Measurements from ENCODE around the gene RNASEL. TPM values are rescaled to one million over a fixed set of nuclear protein-coding genes. Genes with fewer than 3 reads are reported as not detected.

Gene RNASEL
- total and polyA plus RNA-seq, 9 of the 15 experiments (the other 6 are each of a cell fraction or from before 2014, with no cell fraction given), result 4.3 to 11.1 (median 7.2) TPM

DNA sequence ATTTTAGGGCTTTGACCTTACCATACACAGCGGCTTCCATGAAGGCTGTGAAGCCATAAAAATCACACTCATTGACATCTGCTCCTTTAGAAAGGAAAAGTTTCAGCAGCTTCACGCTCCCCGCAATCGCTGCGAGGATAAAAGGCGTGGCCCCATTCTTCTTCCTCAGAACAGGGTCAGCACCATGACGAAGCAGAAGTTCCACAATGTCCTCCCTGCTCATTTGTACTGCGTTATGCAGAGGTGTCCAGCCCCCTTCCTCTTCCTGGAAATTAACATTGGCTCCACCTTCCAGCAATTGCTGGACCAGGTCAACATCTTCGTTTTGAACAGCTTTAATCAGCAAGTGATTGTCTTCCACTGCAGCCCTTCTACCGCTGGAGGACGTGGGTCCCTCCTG is 2.7 kb downstream of the RNASEL start (continued):
- 0 out of 2 replicates have a peak, but pooled peaks have one; percentile 25 for TF ChIP-seq NR2C1 (IDR thresholded peaks at IDR 0.05)
- no peak for TF ChIP-seq NR2C1 (tag; IDR thresholded peaks at IDR 0.05)
- TF ChIP-seq ETV5 (CRISPR knock-in tag; IDR thresholded peaks at IDR 0.05; ENCODE audit: low read depth), result 0 out of 2 replicates have a peak, but pooled peaks have one; percentile 66
- TF ChIP-seq MYNN (IDR thresholded peaks at IDR 0.05), result 0 out of 2 replicates have a peak, but pooled peaks have one; percentile 12
- no peak for TF ChIP-seq MYNN (CRISPR knock-in tag; IDR thresholded peaks at IDR 0.05)
- peak; percentile 73 for TF ChIP-seq ELF1 (tag; IDR thresholded peaks at IDR 0.05)
- peak; percentile 60 for TF ChIP-seq JUND (IDR thresholded peaks at IDR 0.05; ENCODE audit: borderline replicate concordance, low read depth, low read length)
- TF ChIP-seq JUND (tag; IDR thresholded peaks at IDR 0.05; ENCODE audit: borderline replicate concordance, low read depth, low read length), result no peak; the same call in 2 of the 3 replicates
- TF ChIP-seq RFX1 (IDR thresholded peaks at IDR 0.05), result no peak
- TF ChIP-seq, protein P1, sequence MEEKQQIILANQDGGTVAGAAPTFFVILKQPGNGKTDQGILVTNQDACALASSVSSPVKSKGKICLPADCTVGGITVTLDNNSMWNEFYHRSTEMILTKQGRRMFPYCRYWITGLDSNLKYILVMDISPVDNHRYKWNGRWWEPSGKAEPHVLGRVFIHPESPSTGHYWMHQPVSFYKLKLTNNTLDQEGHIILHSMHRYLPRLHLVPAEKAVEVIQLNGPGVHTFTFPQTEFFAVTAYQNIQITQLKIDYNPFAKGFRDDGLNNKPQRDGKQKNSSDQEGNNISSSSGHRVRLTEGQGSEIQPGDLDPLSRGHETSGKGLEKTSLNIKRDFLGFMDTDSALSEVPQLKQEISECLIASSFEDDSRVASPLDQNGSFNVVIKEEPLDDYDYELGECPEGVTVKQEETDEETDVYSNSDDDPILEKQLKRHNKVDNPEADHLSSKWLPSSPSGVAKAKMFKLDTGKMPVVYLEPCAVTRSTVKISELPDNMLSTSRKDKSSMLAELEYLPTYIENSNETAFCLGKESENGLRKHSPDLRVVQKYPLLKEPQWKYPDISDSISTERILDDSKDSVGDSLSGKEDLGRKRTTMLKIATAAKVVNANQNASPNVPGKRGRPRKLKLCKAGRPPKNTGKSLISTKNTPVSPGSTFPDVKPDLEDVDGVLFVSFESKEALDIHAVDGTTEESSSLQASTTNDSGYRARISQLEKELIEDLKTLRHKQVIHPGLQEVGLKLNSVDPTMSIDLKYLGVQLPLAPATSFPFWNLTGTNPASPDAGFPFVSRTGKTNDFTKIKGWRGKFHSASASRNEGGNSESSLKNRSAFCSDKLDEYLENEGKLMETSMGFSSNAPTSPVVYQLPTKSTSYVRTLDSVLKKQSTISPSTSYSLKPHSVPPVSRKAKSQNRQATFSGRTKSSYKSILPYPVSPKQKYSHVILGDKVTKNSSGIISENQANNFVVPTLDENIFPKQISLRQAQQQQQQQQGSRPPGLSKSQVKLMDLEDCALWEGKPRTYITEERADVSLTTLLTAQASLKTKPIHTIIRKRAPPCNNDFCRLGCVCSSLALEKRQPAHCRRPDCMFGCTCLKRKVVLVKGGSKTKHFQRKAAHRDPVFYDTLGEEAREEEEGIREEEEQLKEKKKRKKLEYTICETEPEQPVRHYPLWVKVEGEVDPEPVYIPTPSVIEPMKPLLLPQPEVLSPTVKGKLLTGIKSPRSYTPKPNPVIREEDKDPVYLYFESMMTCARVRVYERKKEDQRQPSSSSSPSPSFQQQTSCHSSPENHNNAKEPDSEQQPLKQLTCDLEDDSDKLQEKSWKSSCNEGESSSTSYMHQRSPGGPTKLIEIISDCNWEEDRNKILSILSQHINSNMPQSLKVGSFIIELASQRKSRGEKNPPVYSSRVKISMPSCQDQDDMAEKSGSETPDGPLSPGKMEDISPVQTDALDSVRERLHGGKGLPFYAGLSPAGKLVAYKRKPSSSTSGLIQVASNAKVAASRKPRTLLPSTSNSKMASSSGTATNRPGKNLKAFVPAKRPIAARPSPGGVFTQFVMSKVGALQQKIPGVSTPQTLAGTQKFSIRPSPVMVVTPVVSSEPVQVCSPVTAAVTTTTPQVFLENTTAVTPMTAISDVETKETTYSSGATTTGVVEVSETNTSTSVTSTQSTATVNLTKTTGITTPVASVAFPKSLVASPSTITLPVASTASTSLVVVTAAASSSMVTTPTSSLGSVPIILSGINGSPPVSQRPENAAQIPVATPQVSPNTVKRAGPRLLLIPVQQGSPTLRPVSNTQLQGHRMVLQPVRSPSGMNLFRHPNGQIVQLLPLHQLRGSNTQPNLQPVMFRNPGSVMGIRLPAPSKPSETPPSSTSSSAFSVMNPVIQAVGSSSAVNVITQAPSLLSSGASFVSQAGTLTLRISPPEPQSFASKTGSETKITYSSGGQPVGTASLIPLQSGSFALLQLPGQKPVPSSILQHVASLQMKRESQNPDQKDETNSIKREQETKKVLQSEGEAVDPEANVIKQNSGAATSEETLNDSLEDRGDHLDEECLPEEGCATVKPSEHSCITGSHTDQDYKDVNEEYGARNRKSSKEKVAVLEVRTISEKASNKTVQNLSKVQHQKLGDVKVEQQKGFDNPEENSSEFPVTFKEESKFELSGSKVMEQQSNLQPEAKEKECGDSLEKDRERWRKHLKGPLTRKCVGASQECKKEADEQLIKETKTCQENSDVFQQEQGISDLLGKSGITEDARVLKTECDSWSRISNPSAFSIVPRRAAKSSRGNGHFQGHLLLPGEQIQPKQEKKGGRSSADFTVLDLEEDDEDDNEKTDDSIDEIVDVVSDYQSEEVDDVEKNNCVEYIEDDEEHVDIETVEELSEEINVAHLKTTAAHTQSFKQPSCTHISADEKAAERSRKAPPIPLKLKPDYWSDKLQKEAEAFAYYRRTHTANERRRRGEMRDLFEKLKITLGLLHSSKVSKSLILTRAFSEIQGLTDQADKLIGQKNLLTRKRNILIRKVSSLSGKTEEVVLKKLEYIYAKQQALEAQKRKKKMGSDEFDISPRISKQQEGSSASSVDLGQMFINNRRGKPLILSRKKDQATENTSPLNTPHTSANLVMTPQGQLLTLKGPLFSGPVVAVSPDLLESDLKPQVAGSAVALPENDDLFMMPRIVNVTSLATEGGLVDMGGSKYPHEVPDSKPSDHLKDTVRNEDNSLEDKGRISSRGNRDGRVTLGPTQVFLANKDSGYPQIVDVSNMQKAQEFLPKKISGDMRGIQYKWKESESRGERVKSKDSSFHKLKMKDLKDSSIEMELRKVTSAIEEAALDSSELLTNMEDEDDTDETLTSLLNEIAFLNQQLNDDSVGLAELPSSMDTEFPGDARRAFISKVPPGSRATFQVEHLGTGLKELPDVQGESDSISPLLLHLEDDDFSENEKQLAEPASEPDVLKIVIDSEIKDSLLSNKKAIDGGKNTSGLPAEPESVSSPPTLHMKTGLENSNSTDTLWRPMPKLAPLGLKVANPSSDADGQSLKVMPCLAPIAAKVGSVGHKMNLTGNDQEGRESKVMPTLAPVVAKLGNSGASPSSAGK (IDR thresholded peaks at IDR 0.05), result peak; percentile 65; the same call in 1 of the 2 replicates
- peak; percentile 47 for TF ChIP-seq RBM39 (optimal IDR thresholded peaks at IDR 0.05; ENCODE audit: low read depth, low read length)
- TF ChIP-seq, protein P2, sequence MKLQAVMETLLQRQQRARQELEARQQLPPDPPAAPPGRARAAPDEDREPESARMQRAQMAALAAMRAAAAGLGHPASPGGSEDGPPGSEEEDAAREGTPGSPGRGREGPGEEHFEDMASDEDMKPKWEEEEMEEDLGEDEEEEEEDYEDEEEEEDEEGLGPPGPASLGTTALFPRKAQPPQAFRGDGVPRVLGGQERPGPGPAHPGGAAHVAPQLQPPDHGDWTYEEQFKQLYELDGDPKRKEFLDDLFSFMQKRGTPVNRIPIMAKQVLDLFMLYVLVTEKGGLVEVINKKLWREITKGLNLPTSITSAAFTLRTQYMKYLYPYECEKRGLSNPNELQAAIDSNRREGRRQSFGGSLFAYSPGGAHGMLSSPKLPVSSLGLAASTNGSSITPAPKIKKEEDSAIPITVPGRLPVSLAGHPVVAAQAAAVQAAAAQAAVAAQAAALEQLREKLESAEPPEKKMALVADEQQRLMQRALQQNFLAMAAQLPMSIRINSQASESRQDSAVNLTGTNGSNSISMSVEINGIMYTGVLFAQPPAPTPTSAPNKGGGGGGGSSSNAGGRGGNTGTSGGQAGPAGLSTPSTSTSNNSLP (IDR thresholded peaks at IDR 0.05; ENCODE audit: borderline replicate concordance, low read depth, low read length), result 0 out of 2 replicates have a peak, but pooled peaks have one; percentile 11
- peak; percentile 15 for TF ChIP-seq RBBP5 (IDR thresholded peaks at IDR 0.05; ENCODE audit: borderline replicate concordance, insufficient read depth, low read length, poor library complexity, severe bottlenecking)
- peak; percentile 76 for TF ChIP-seq CXXC5 (CRISPR knock-in tag; IDR thresholded peaks at IDR 0.05)
- TF ChIP-seq NR2C2 (CRISPR knock-in tag; IDR thresholded peaks at IDR 0.05), result no peak
- peak; percentile 84 for TF ChIP-seq NR2C2 (tag; IDR thresholded peaks at IDR 0.05)
- TF ChIP-seq KLF10 (CRISPR knock-in tag; IDR thresholded peaks at IDR 0.05), result no peak

All from K562 (cell line).